GM13976 (cell line): ENCODE results near the gene FAM161A.

Source experiments
- DNase-seq: peaks from one replicate; pipeline ENCODE4 v3.0.0; 2012; ENCODE audit warnings: low spot score
- CTCF ChIP-seq: IDR thresholded peaks from 2 replicates; pipeline ENCODE4 v1.5.1; 2012; ENCODE audit warnings: borderline replicate concordance, mild to moderate bottlenecking; ENCODE audit not compliant: insufficient read depth; ENCODE audit errors: extremely low read depth, missing control alignments, control extremely low read depth
- in situ Hi-C: fragments of 300-500 bp; cut with MboI; formaldehyde crosslinking; loops from one replicate; pipeline ENCODE4 v1.12.0; 2022; ENCODE audit warnings: low sequenced_read_pairs, mixed read lengths, inconsistent platforms; ENCODE audit not compliant: unreplicated experiment

FAM161A gene

GRCh38 chr2:61841286-61841685 is 12.6 kb downstream of the FAM161A start:
- TF ChIP-seq CTCF, result no peak
- in situ Hi-C loops, result no loop called here
- DNase-seq, result no peak

GRCh38 chr2:61834893-61835292 is 19.0 kb downstream of the FAM161A start:
- no peak for TF ChIP-seq CTCF
- in situ Hi-C loops, result no loop called here
- no peak for DNase-seq

- no peak for DNase-seq
- TF ChIP-seq CTCF, result no peak
- in situ Hi-C loops, result no loop called here
Observed at GRCh38 chr2:61833971-61834370, 19.9 kb downstream of the FAM161A start.

- TF ChIP-seq CTCF, result no peak
- no peak for DNase-seq
- in situ Hi-C loops, result no loop called here
Observed at GRCh38 chr2:61832183-61832841, 21.5 kb downstream of the FAM161A start.

- no peak for DNase-seq
- no peak for TF ChIP-seq CTCF
- in situ Hi-C loops, result no loop called here
Observed at GRCh38 chr2:61822255-61822654, 31.6 kb downstream of the FAM161A start.

GRCh38 chr2:61816480-61817355 is 37.1 kb downstream of the FAM161A start:
- no peak for DNase-seq
- in situ Hi-C loops, result no loop called here
- TF ChIP-seq CTCF, result no peak
